HepG2 (cell line): ENCODE data around the gene SRXN1. TPM values are rescaled to one million over a fixed set of nuclear protein-coding genes. Genes with fewer than 3 reads are reported as not detected.

Experiments
- ATAD3A ChIP-seq: sonication (generic); formaldehyde crosslinking; IDR thresholded peaks from 2 replicates; pipeline ENCODE4 v1.4.0; 2020; ENCODE audit warnings: missing genetic modification reagents
- ATF7 ChIP-seq, 2 experiments: fragments of 450-650 bp in 1 of 2; sonication (generic) in 1 of 2; formaldehyde crosslinking in 1 of 2; IDR thresholded peaks; 2 replicates each; pipeline versions ENCODE4 v1.4.0 to v1.6.1; 2016 to 2020; ENCODE audit warnings: antibody characterized with exemption in 1 of 2, mild to moderate bottlenecking in 1 of 2, missing genetic modification reagents in 1 of 2
- DDIT3 ChIP-seq: sonication (generic); formaldehyde crosslinking; IDR thresholded peaks from 2 replicates; pipeline ENCODE4 v1.4.0; 2020; ENCODE audit warnings: mild to moderate bottlenecking, missing genetic modification reagents
- GLMP ChIP-seq: sonication (generic); formaldehyde crosslinking; IDR thresholded peaks from 2 replicates; pipeline ENCODE4 v1.9.0; 2021; ENCODE audit warnings: missing genetic modification reagents, mild to moderate bottlenecking, borderline replicate concordance
- GMEB1 ChIP-seq: sonication (generic); formaldehyde crosslinking; IDR thresholded peaks from 2 replicates; pipeline ENCODE4 v1.5.1; 2020; ENCODE audit warnings: missing genetic modification reagents, mild to moderate bottlenecking, borderline replicate concordance
- HMG20B ChIP-seq: conservative IDR thresholded peaks from 2 replicates; pipeline ENCODE4 v1.6.1; 2016; ENCODE audit warnings: missing genetic modification reagents, missing compliant biosample characterization
- KMT2A ChIP-seq: sonication (generic); formaldehyde crosslinking; IDR thresholded peaks from 2 replicates; pipeline ENCODE4 v1.4.0; 2020; ENCODE audit warnings: missing genetic modification reagents
- NKX3-1 ChIP-seq: sonication (generic); formaldehyde crosslinking; IDR thresholded peaks from 2 replicates; pipeline ENCODE4 v1.5.0; 2020; ENCODE audit warnings: missing genetic modification reagents
- PITX1 ChIP-seq: sonication (generic); formaldehyde crosslinking; IDR thresholded peaks from 2 replicates; pipeline ENCODE4 v1.5.1; 2020; ENCODE audit warnings: mild to moderate bottlenecking, missing genetic modification reagents
- SETDB1 ChIP-seq: sonication (generic); formaldehyde crosslinking; IDR thresholded peaks from 2 replicates; pipeline ENCODE4 v1.5.1; 2020; ENCODE audit warnings: missing genetic modification reagents, mild to moderate bottlenecking, borderline replicate concordance
- YEATS2 ChIP-seq: sonication (generic); formaldehyde crosslinking; IDR thresholded peaks from 2 replicates; pipeline ENCODE4 v1.4.0; 2020; ENCODE audit warnings: missing genetic modification reagents, borderline replicate concordance
- ZMYM2 ChIP-seq: sonication (generic); formaldehyde crosslinking; IDR thresholded peaks from 2 replicates; pipeline ENCODE4 v1.8.0; 2022; ENCODE audit warnings: mild to moderate bottlenecking, missing genetic modification reagents
- ZNF296 ChIP-seq: sonication (generic); formaldehyde crosslinking; conservative IDR thresholded peaks from 2 replicates; pipeline ENCODE4 v1.5.0; 2020; ENCODE audit warnings: mild to moderate bottlenecking, missing genetic modification reagents
- ZNF33B ChIP-seq: sonication (generic); formaldehyde crosslinking; IDR thresholded peaks from 2 replicates; pipeline ENCODE4 v1.5.1; 2020; ENCODE audit warnings: mild to moderate bottlenecking, missing genetic modification reagents
- ZNF597 ChIP-seq: sonication (generic); formaldehyde crosslinking; IDR thresholded peaks from 2 replicates; pipeline ENCODE4 v1.5.0; 2020; ENCODE audit warnings: missing genetic modification reagents
- ZNF652 ChIP-seq: IDR thresholded peaks from 2 replicates; pipeline ENCODE4 v1.6.1; 2016; ENCODE audit warnings: low read depth, borderline replicate concordance
- ZNF660 ChIP-seq: sonication (generic); formaldehyde crosslinking; IDR thresholded peaks from 2 replicates; pipeline ENCODE4 v1.5.1; 2020; ENCODE audit warnings: mild to moderate bottlenecking, low read depth, missing genetic modification reagents, borderline replicate concordance
- ZNF792 ChIP-seq: IDR thresholded peaks from 2 replicates; pipeline ENCODE4 v1.6.1; 2016
- polyA plus RNA-seq, 8 experiments: library from polyadenylated mRNA; depleted of rRNA in 3 of 8; stranded (reverse) in 7 of 8; unstranded in 1 of 8; fragments of >200 nt; fragmentation: Illumina TruSeq in 4 of 8; extraction: Trizol in 4 of 8; gene quantifications; 2 replicates each; pipeline versions ENCODE4 v1.2.1 to v1.2.3, GENCODE V29; 2011 to 2016; ENCODE audit warnings: low read depth in 4 of 8, missing spikeins in 1 of 8, mixed read lengths in 1 of 8; ENCODE audit not compliant: insufficient read depth in 1 of 8
- total RNA-seq, 5 experiments: library from RNA; depleted of rRNA; stranded (reverse); fragments of >200 nt; fragmentation: Illumina TruSeq; extraction: Trizol; gene quantifications; 2 replicates each; pipeline ENCODE4 v1.2.3, GENCODE V29; 2016; ENCODE audit warnings: low read depth in 1 of 5
- TF ChIP-seq, protein P1 (sequence below): sonication (generic); formaldehyde crosslinking; IDR thresholded peaks from 2 replicates; pipeline ENCODE4 v1.8.0; 2022; ENCODE audit warnings: missing genetic modification reagents, mild to moderate bottlenecking, borderline replicate concordance
- TF ChIP-seq, protein P2 (sequence below): sonication (generic); formaldehyde crosslinking; IDR thresholded peaks from 2 replicates; pipeline ENCODE4; 2020; ENCODE audit warnings: missing genetic modification reagents, mild to moderate bottlenecking, borderline replicate concordance

SRXN1 gene
- total and polyA plus RNA-seq, 2 of the 13 experiments (the other 11 are each of a cell fraction or from before 2014, with no cell fraction given) = 29.9 to 87.7 TPM

DNA sequence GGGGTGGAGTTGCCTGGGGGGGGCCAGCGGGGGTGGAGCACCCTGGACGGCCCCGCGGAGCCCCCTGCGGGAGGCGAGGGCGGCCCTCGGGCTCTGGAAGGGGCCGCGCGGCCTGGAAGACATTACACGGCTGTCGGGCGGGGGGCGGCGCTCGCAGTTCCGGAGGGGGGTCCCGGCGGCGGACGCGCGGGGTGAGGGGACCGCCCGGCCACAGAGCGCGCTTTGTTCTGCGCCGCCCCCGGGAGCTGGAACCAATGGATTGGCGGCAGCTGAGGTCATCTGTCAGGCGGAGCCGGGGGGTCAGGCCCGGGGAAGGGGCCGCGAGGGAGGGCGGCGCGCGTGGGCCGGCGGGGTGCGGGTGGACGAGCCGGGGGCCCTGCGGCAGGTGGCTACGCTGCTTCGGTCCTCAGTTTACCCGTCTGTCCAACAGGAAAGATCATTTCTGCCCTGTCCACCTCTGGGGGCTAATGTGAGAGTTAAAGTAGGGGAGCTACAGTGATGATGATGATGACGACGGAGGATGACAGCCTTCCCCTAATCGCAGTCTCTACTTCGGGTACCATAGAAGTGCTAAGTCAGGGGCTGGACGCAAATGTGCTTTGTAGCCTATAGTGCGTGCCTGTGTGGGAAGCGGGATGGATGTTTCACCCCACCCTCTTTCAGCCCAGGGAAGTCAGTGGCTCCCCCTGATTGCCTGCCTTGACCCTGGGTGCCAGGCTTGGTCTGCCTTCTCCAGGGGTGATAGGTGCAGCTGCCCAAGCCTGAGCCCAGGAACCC is 10.4 kb downstream of the SRXN1 start (continued):
- TF ChIP-seq GMEB1 = peak; percentile 36; the same call in 1 of the 2 replicates
- TF ChIP-seq, protein P1, sequence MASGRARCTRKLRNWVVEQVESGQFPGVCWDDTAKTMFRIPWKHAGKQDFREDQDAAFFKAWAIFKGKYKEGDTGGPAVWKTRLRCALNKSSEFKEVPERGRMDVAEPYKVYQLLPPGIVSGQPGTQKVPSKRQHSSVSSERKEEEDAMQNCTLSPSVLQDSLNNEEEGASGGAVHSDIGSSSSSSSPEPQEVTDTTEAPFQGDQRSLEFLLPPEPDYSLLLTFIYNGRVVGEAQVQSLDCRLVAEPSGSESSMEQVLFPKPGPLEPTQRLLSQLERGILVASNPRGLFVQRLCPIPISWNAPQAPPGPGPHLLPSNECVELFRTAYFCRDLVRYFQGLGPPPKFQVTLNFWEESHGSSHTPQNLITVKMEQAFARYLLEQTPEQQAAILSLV = peak; percentile 82; the same call in 1 of the 2 replicates
- no peak for TF ChIP-seq DDIT3
- TF ChIP-seq, protein P2, sequence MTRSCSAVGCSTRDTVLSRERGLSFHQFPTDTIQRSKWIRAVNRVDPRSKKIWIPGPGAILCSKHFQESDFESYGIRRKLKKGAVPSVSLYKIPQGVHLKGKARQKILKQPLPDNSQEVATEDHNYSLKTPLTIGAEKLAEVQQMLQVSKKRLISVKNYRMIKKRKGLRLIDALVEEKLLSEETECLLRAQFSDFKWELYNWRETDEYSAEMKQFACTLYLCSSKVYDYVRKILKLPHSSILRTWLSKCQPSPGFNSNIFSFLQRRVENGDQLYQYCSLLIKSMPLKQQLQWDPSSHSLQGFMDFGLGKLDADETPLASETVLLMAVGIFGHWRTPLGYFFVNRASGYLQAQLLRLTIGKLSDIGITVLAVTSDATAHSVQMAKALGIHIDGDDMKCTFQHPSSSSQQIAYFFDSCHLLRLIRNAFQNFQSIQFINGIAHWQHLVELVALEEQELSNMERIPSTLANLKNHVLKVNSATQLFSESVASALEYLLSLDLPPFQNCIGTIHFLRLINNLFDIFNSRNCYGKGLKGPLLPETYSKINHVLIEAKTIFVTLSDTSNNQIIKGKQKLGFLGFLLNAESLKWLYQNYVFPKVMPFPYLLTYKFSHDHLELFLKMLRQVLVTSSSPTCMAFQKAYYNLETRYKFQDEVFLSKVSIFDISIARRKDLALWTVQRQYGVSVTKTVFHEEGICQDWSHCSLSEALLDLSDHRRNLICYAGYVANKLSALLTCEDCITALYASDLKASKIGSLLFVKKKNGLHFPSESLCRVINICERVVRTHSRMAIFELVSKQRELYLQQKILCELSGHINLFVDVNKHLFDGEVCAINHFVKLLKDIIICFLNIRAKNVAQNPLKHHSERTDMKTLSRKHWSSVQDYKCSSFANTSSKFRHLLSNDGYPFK (CRISPR knock-in tag) = no peak
- no peak for TF ChIP-seq ATF7 (IDR thresholded peaks at IDR 0.05)
- TF ChIP-seq ATF7 (CRISPR knock-in tag; IDR thresholded peaks at IDR 0.05) = peak; percentile 70; the same call in 1 of the 2 replicates
- TF ChIP-seq ZNF652 (CRISPR knock-in tag) = no peak
- TF ChIP-seq ZNF597 (CRISPR knock-in tag) = no peak
- no peak; the same call in 1 of the 2 replicates for TF ChIP-seq ZNF33B (CRISPR knock-in tag)
- no peak for TF ChIP-seq YEATS2
- TF ChIP-seq GLMP (CRISPR knock-in tag) = no peak
- TF ChIP-seq ZNF660 (CRISPR knock-in tag) = no peak
- no peak for TF ChIP-seq KMT2A (CRISPR knock-in tag)
- TF ChIP-seq ATAD3A (CRISPR knock-in tag) = no peak
- TF ChIP-seq NKX3-1 (CRISPR knock-in tag) = 0 out of 2 replicates have a peak, but pooled peaks have one; percentile 25
- TF ChIP-seq ZNF296 = no peak
- no peak for TF ChIP-seq ZNF792
- TF ChIP-seq SETDB1 = no peak
- TF ChIP-seq ZMYM2 = no peak
- 0 out of 2 replicates have a peak, but pooled peaks have one; percentile 44 for TF ChIP-seq HMG20B (CRISPR knock-in tag)
- no peak for TF ChIP-seq PITX1 (CRISPR knock-in tag)
